Kidney (tissue), 14 donors: ENCODE data around the gene EME1. TPM values are rescaled to one million over a fixed set of nuclear protein-coding genes. Genes with fewer than 3 reads are reported as not detected.

ENCODE experiments used
- DNase-seq, 5 donors: peaks; one replicate each; pipeline ENCODE4 v3.0.0-alpha.2; 2013 to 2020
- FAIRE-seq: peaks from 2 replicates; lab custom pipeline; 2012; peaks lifted over from hg19 to GRCh38; lab: Jason Lieb, UNC
- H3K27ac ChIP-seq, 2 donors: one replicate each; pipeline ENCODE4 v1.7.0; 2013; ENCODE audit warnings: low read depth in 2 of 2, low read length in 2 of 2, inconsistent platforms in 1 of 2
- H3K27me3 ChIP-seq: one replicate; pipeline ENCODE4 v1.7.1; 2013; ENCODE audit warnings: low read length, inconsistent platforms; ENCODE audit not compliant: control insufficient read depth, insufficient read depth
- H3K36me3 ChIP-seq, 3 donors: one replicate each; pipeline versions ENCODE4 v1.7.0 to v1.7.1; 2013; ENCODE audit warnings: low read length in 3 of 3, control low read depth in 1 of 3, inconsistent platforms in 1 of 3; ENCODE audit not compliant: insufficient read depth in 3 of 3, control insufficient read depth in 2 of 3
- H3K4me1 ChIP-seq, 3 donors: one replicate each; pipeline versions ENCODE4 v1.7.0 to v1.7.1; 2013; ENCODE audit warnings: low read length in 3 of 3, inconsistent platforms in 1 of 3, low read depth in 1 of 3; ENCODE audit not compliant: control insufficient read depth in 2 of 3, insufficient read depth in 2 of 3
- H3K4me3 ChIP-seq, 3 donors: one replicate each; pipeline versions ENCODE4 v1.7.0 to v1.8.1; 2013; ENCODE audit warnings: low read length in 3 of 3, control low read depth in 1 of 3, inconsistent platforms in 1 of 3
- H3K9ac ChIP-seq, 3 donors: one replicate each; pipeline versions ENCODE4 v1.7.0 to v1.7.1; 2013; ENCODE audit warnings: low read length in 3 of 3, control low read depth in 1 of 3, inconsistent platforms in 1 of 3
- H3K9me3 ChIP-seq, 3 donors: one replicate each; pipeline versions ENCODE4 v1.7.0 to v1.7.1; 2013; ENCODE audit warnings: low read length in 3 of 3, control low read depth in 1 of 3, inconsistent platforms in 1 of 3; ENCODE audit not compliant: control insufficient read depth in 2 of 3, insufficient read depth in 1 of 3
- CTCF ChIP-seq: IDR thresholded peaks from 3 replicates; pipeline ENCODE4 v1.5.1; 2012; ENCODE audit warnings: mild to moderate bottlenecking, moderate library complexity, borderline replicate concordance; ENCODE audit not compliant: insufficient read depth; ENCODE audit errors: extremely low read depth
- intact Hi-C: fragments of 100-400 bp; cut with DNase I; formaldehyde crosslinking; loops from one replicate; pipeline ENCODE4 v1.11.1; 2022
- polyA plus RNA-seq: library from polyadenylated mRNA; stranded (reverse); fragments of 350-450 nt; fragmentation: Illumina TruSeq; extraction: RNeasy Lipid Tissue Mini Kit (QIAGEN cat#74804); gene quantifications from one replicate; pipeline ENCODE4 v1.2.3, GENCODE V29; 2014; ENCODE audit warnings: low read depth, low replicate concordance; ENCODE audit not compliant: insufficient read depth
- total RNA-seq: library from RNA; stranded (reverse); fragmentation: NEBNext Ultra II Directional; extraction: Animal tissue kit (Norgen Biotek cat#: 25700); gene quantifications from one replicate; pipeline ENCODE4 v1.2.1, GENCODE V29; 2021
- donor health status: control.
- donor health status: control.
- donor health status: control.
- donor health status: control.
- donor health status: control.
- donor health status: DM: yes; HTN: yes; CAD: no.
- donor health status: Normal renal cell carcinoma (clear cell type).

EME1 gene
- total and polyA plus RNA-seq, 2 donors from 2014 or later, result 1.0 TPM; not detected in 1

GRCh38 chr17:50389534-50389933 is 16.5 kb downstream of the EME1 start:
- no peak overlapping the region for H3K27ac ChIP-seq
- no peak for TF ChIP-seq CTCF

GRCh38 chr17:50392621-50393020 is 19.6 kb downstream of the EME1 start:
- FAIRE-seq (no peak), DNase-seq (no peak)
- Histone ChIP-seq H3K9me3 (no peaks in the 10 kb centered on the region), H3K4me3 (no peak overlapping the region), H3K36me3 (peaks cover 13 to 49% (median 48%) of the 10 kb centered on the region in 3 donors), H3K27ac (no peak overlapping the region), H3K9ac (no peak overlapping the region), H3K27me3 (no peaks in the 10 kb centered on the region), H3K4me1 (peaks cover 3 to 12% (median 10%) of the 10 kb centered on the region in 3 donors)
- no peak for TF ChIP-seq CTCF
- intact Hi-C loops, result no loop called here

More at GRCh38 chr17:50389534-50389933, 16.5 kb downstream of the EME1 start:
- no peak for FAIRE-seq
- Histone ChIP-seq H3K9me3 (no peaks in the 10 kb centered on the region), H3K36me3 (peaks cover 18 to 77% (median 60%) of the 10 kb centered on the region in 3 donors), H3K9ac (no peak overlapping the region), H3K4me1 (no peaks in the 10 kb centered on the region), H3K27me3 (no peaks in the 10 kb centered on the region), H3K4me3 (no peak overlapping the region)
- intact Hi-C loops, result no loop called here
- DNase-seq, result no peak

- H3K9me3 ChIP-seq, result no peaks in the 10 kb centered on the region
- no peak for TF ChIP-seq CTCF
- H3K27ac ChIP-seq, result no peak overlapping the region
- peaks cover 13 to 43% (median 39%) of the 10 kb centered on the region in 3 donors for H3K36me3 ChIP-seq
- no peak for DNase-seq
- no peaks in the 10 kb centered on the region for H3K27me3 ChIP-seq
- intact Hi-C loops, result no loop called here
- no peak overlapping the region for H3K4me3 ChIP-seq
- H3K9ac ChIP-seq, result no peak overlapping the region
- FAIRE-seq, result no peak
- H3K4me1 ChIP-seq, result peaks cover 3 to 15% (median 10%) of the 10 kb centered on the region in 3 donors
These were observed 20.7 kb downstream of the EME1 start for GRCh38 chr17:50393700-50394099.

GRCh38 chr17:50394711-50395110 is 21.7 kb downstream of the EME1 start:
- FAIRE-seq (no peak), DNase-seq (no peak)
- Histone ChIP-seq H3K36me3 (peaks cover 13 to 36% (median 34%) of the 10 kb centered on the region in 3 donors), H3K9me3 (no peaks in the 10 kb centered on the region), H3K4me3 (no peak overlapping the region), H3K27ac (no peak overlapping the region), H3K27me3 (no peaks in the 10 kb centered on the region), H3K4me1 (peaks cover 3 to 15% (median 10%) of the 10 kb centered on the region in 3 donors), H3K9ac (no peak overlapping the region)
- intact Hi-C loops, result no loop called here
- TF ChIP-seq CTCF, result no peak
